ENCODE measurements around the gene ZNF609.
"Not testable (repeated sequence)": the region's sequence is repeated elsewhere in the genome, so short reads cannot be mapped to it uniquely, and the experiment has no call there.

ZNF609 gene

DNA sequence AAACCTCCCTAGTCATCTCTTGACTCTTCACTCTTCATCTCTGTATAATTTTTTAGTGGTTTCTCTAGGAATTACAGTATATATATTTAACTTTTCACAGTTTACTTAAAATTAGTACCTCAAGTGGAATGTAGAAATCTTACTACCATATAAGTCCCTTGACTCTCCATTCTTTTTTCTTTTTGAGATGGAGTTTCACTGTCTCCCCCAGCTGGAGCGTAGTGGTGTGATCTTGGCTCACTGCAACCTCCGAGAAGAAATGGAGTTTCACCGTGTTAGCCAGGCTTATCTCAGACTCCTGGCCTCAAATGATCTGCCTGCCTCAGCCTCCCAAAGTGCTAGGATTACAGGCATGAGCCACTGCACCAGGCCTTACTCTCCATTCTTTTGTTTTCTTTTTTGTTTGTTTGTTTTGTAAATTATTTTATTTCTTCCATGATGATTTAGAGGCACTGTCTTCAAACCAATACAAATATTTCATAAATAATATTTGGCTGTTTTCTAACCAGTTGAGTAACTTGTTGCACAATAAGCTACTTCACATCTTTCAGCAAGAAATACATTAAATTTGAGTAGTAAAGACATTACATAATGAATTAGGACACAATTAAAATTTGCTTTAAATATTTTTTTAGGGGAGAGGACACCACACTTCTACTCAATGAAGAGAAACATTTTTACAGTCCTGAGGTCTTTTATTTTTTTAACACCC lies 170.2 kb downstream of the ZNF609 start:
- DNase-seq, result no peak

DNA sequence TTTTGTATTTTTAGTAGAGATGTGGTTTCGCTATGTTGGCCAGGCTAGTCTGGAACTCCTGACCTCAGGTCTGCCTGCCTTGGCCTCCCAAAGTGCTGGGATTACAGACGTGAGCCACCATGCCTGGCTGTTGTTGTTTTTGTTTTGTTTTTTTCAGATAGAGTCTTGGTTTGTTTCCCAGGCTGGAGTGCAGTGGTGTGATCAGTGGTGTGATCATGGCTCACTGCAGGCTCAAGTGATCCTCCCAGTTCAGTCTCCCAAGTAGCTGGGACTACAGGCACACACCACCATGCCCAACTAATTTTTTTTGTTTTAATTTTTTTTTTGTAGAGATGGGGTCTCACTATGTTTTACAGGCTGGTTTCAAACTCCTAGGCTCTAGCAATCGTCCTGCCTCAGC lies 172.3 kb downstream of the ZNF609 start:
- not testable (repeated sequence) for DNase-seq

DNA sequence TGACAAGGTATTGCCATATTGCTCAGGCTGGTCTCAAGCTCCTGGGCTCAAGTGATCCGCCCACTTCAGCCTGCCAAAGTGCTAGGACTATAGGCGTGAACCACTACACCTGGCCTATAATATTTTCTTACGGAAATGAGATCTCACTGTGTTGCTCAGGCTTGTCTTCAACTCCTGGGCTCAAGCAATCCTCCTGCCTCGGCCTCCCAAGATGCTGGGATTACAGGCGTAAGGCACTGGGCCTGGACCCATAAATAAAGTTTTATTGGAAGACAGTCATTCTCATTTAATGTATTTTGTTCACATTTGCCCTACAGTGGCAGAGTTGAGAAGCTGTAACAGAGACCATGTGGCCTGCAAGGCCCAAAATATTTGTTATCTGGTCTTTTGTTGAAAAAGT lies 173.0 kb downstream of the ZNF609 start:
- DNase-seq, result no peak

DNA sequence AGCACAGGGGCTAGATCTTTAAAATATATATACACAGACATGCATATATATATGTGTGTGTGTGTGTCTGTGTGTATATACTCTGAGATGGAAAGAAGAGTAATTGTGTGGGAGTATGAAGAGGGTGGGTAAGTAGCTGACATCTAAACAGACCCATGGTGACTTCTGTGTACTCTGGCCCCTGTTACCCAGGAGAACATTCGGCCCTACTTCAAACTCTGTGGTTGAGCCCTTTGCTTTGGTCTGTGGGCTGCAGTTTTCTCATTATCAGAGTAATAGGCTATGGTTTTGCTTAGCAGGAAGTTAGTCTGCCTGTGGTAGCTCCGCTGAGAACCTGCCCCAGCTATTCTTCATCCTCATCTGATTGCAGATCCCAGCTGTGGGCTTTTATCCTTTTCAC lies 173.6 kb downstream of the ZNF609 start:
- DNase-seq, result no peak

DNA sequence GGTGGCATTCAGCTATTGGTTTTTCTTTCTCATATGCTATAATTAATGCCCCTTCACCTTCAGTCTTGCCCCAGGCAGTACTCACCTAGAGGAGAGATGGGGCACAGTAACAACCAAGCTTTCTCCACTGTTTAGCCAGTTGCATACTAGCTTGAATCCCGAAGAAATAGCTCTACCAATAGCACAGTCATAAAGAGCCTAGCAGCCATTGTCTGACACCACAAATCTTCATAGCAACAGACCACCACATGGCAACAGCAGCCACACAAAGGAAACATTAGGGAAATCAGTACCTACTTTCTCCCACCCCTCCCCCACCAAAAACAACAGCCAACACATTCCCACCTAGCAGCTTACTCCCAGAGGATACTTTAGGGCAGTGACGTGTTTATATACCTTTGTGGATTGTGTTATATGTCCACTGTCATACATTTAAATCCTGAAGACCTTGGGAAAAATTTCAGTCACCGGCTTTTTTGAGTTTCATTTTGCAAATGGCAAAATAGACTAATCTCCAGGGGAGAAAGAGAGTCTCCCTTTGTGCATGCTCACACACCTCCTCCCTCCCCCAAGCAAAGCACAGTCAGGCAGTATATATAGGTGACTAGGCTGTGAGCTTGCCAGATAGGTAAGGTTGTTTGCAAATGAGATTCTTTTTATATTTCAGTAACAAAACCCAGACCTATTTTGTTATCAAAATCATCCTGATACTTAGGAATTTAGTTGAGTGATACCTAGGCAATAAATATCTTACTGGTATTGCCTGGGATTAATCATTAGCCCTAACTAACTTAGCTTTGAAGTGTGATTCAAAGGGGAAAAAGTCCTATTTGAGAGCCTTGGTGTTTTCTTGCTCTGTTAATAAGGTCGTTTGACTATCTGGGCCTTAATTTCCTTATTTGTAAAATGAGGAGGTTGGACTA lies 174.5 kb downstream of the ZNF609 start:
- DNase-seq, result no peak

DNA sequence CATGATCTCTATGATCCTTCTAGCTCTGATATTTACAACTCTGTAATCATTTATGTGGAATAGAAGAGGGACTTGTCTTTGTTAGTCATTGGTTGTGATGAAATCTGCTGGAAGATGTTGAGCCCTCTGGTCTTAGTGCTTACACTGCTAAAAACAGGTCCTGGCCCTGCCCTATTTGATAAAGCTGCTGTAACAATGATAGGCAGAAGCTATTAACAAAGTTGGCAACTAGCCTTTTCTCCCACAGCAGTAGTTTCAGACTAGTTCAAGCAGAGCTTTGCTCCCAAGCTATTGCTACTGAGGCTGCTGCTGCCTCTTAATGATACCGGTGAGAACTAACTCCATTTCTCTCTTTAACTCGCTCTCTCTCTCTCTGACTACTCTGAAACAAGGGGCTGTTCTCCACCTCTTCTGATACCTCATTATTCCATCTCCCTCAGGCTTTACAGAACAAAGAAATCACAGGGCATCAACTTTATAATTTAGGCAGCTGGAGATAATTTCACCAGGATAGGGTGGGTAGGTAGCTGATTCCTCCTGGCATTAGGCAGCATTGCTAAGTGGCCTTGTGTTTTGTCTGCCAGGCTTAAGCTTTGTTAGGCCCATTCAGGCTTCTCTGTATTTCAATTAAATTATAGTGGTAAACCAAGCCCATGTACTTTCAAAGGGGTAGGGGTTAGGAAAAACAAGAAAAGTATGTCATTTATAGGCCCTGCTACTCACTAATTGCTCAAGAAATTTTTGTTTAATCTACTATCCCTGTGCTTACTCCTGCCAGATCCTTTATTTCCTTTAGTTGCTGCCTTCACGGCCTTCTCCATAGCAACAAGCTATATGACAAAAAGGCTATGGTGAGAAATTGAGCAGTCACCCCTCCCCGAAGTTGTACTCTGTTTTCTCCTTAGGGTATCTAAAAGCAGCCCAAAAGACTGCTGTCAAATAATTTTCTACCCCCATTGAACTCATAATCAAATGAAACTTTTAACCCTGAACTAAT lies 175.4 kb downstream of the ZNF609 start:
- no peak for DNase-seq

DNA sequence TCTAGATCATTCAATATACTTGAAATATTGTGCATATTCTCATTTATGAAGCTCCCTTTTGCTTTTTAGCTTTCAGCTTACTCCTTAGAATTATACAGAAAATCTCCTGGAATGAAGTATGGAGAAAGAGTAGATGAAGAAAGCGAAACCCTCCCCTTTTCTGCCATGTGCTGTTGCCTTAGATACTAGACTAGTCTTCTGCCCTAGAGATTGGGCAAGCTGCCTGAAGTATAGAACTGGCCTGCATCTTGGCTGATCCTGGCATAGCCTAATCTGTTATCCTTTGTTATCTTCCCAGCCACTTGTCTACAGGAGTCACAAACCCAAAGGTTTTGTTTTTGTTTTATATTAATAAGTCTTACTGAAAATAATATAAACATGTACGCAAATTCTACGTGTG lies 176.2 kb downstream of the ZNF609 start:
- DNase-seq, result no peak

DNA sequence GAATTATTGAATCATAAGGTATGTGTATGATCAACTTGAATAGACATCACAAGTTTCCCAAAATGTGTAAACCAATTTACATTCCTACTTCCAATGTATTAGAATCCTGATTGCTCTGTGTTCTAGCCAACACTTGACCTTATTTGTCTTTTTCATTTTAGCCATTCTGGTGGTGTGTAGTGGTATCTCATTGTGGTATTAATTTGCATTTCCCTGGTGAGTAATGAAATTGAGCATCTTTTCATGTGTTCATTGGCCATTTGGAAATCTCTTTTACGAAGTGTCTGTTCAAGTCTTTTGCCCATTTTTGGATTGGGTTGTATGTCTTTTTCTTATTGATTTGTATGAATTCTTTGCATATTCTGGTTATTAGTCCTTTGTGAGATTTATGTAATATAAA lies 177.0 kb downstream of the ZNF609 start:
- DNase-seq, result no peak

DNA sequence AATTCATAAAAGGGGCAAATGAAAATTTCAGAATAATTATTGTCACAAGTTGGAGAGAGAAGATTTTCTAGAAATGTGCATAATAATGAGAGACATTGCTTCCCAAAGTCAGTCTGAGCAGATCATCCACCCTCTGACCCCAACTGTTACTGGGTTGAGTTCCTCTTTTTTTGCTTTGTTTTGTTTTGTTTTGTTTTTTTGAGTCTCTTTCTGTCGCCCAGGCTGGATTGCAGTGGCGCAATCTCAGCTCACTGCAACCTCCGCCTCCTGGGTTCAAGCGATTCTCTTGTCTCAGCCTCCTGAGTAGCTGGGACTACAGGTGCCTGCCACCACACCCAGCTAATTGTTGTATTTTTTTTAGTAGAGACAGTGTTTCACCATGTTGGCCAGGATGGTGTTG lies 179.4 kb downstream of the ZNF609 start:
- not testable (repeated sequence) for DNase-seq

DNA sequence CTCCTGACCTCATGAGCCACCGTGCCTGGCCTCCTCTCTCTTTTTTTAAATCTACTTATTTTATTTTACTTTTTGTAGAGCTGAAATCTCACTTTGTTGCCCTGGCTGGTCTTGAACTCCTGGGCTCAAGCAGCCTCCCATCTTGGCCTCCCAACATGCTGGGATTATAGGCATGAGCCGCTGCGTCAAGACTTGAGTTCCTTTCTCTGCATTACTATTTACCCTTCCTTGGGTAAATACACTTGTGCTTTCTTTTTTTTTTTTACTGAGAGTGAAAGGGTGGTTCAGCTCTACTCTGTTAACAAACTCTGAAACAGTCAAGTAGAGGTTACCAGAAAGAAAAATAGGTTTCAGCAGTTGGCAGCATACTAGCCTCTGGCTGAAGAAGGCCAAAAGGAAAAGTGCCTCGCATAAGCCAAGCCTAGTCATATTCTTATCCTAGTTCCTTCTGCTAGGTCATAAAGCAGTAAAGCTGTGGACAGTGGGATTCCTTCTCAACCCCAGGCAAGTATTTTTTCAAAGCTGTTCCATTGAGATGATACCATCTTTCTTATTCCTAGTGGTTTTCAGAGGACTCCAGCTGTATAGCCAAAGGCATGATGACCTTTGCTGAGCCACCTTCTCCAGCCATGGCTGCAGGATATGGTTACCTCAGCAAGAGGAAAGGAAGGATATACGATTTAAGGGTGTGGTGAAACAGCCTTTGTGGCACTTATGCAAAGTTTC lies 179.9 kb downstream of the ZNF609 start:
- DNase-seq, result no peak

DNA sequence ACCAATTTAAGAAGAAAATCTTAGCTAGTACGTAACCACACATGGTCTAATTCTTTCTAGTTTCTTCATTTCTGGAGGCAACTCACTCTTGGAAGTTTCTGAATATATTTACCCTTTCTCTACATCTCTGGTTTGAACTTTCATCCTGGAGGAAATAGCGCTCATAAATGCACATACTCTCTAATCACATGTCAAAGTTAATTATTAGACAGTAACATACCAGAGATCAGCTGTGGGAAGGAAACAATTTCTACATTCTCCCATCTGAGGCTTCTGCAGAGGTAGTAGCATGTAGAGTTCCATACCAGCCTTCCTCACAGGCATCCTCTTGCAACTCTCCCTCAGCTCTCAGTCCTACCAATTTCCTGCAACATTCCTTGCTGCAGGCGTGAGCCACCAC lies 182.5 kb downstream of the ZNF609 start:
- no peak for DNase-seq

DNA sequence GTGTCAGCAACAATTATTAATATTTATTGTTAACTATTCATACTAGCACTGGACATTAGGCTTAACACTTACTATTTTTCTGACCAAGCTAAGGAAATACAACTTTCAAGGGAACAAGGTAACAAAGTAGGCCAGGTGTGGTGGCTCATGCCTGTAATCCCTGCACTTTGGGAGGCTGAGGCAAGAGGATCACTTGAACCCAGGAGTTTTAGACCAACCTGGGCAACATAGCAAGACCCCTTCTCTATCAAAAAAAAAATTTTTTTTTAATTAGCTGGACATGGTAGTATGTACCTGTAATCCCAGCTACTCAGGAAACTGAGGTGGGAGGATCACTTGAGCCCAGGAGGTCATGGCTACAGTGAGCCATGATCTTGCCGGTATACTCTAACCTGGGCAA lies 183.3 kb downstream of the ZNF609 start:
- DNase-seq, result no peak

DNA sequence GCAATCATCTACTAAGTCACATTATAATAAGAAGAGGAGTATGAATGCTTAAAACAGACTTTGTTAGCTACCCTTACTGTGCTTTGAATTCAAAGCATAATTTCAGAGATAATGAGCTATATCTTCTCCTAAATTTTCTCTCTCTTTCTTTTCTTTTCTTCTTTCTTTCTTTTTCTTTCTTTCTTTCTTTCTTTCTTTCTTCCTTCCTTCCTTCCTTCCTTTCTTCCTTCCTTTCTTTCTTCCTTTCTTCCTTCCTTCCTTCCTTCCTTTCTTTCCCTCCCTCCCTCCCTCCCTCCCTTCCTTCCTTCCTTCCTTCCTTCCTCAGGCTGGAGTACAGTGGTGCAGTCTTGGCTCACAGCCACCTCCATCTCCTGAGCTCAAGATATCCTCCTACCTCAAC lies 184.4 kb downstream of the ZNF609 start:
- not testable (repeated sequence) for DNase-seq

DNA sequence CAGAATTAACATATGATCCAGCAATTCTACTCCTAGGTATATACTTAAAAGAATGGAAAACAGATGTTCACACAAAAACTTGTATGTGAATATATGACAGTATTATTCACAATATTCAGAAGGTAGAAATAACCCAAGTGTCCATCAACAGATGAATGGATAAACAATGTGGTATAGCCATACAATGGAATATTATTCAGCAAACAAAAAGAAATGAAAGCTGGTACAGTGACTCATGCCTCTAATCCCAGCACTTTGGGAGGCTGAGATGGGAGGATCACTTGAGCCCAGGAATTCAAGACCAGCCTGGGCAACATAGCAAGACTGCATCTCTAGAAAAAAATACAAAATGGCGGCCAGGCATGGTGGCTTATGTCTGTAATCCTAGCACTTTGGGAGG lies 185.6 kb downstream of the ZNF609 start:
- DNase-seq, result no peak

DNA sequence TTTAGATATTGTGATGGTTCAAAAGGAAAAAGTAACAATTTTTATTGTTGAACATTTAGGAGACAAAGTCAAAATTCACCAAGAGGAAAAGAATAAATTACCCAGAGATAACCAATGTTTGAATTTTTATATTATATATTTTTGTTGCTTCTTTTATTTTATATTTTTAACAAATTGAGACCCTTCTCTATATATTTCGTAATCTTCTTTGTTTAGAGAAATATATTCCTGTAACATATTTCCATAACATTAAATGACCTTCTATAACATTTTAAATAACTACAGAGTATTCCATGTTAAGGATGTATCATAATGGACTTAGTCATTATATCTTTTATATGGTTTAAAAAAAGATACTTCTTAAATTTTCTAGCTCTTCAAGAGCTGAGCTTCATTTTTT lies 187.0 kb downstream of the ZNF609 start:
- DNase-seq, result no peak

DNA sequence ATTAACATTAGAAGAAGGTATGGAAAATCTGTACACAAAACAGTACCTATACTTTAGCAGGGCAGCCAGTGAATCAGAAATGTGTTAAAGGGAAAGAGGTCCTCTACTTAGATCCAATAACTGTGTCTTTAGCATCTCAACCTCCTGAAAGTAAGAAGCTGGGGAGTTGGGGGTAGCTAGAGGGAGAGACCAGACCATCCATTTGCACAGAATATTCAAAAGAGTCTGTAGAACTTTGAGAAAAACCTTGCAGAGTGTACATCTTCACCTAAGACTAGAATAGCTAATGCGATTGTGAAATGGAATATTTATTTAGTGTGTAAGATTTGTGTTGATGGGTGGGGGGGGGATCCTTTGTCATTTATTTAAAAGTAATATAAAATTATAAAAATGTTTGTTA lies 190.2 kb downstream of the ZNF609 start:
- no peak for DNase-seq

DNA sequence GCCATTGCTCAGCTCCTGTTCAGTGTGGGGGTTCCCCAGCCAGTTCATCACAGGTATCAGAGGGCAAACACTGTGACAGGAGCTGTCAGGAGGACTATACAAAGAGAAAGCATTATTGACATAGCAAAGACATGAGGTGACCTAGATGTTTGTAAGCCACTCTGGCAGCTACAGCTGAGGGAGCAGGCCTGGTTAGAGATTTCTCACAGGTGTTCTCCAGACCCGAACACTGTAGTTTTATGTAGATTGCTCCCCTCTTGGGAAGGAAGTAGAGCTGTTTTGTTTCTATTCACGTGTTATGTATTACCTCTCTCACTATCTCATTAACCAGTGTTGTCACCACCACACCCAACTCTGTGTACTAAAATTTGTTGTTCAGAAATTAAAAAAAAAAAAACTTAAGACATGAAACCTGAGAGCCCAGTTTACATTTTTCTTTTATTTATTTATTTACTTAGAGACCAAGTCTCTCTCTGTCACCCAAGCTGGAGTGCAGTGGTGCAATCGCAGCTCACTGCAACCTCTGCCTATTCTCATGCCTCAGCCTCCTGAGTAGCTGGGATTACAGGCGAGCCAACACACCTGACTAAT lies 191.3 kb downstream of the ZNF609 start:
- no peak for DNase-seq

DNA sequence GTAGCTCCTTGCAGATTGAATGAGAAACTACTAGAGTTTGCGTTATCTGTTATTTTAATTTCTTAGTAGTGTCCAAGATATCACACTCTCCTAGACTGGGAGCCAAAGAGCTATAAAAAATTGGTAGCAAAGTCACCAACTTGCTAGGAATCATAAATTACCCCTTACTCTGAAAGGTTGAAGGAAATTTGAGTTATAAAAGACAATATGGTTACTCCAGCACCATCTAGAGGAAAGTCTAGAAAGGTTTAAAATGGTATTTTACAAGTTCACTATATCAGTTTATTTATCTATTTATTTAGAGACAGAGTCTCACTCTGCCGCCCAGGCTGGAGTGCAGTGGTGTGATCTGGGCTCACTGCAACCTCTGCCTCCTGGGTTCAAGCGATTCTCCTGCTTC lies 193.4 kb downstream of the ZNF609 start:
- no peak for DNase-seq

DNA sequence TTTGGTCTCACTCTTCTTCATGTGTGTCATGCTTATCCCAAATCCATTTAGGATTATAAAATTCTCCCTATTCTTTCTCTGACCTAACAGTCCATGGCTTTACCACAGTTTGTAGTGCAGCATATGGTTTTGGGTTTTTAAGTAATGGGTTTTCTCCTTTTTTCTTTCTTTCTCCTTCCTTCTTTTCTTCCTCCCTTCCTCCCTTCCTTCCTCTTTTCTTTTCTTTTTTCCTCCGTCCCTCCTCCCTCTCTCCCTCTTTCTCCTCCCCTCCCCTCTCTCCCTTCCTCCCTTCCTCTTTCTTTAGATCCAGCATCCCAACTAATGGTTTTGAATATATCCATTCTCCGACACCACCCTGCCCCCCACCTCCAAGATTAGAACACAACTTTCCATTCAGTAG lies 196.1 kb downstream of the ZNF609 start:
- DNase-seq, result no peak

DNA sequence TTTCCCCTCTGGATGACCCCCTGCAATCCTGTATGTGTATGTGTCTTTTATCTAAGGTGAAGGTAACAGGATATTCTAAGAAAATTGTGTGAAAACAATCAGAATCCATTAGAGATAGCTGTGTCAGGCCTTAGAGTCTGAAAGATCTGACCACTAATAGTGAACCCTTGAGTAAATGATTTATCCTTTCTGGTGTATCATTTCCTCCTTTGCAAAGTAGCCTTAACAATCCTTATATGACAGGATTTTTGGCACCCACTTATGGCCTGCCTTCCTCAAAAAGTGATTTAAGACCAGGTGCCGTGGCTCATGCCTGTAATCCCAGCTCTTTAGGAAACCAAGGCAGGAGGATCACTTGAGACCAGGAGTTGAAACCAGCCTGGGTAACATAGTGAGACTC lies 204.8 kb downstream of the ZNF609 start:
- DNase-seq, result no peak

DNA sequence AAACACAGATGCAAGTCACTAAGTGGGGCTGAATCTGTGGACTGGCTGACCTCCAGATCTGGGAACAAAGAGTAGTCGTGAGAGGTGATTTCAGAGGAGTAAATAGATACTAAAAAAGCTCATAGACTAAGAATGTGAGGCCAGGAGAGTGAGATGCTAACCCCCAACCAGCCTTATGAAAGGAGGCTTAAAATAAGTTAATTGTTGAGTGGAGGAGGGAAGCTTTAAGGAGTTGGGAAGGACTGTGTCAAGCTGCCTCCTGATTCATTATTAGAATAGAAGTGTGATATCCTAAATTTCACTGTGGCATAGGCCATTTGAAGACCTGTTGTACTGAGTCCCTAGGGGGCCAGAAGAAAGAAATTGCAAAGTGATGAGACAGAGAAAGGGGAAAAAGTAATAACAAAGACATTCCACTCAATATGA lies 207.4 kb downstream of the ZNF609 start:
- no peak for DNase-seq

DNA sequence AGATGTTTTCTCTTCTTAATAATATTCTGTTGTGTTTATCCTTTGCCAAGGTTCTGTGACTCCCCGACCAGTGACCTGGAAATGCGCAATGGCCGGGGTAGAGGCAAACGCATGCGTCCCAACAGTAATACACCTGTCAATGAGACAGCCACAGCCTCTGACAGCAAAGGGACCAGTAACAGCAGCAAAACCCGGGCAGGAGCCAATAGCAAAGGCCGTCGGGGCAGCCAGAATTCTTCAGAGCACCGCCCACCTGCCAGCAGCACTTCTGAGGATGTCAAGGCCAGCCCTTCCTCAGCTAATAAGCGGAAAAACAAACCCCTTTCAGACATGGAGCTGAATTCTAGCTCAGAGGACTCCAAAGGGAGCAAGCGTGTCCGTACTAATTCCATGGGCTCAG lies 213.5 kb downstream of the ZNF609 start:
- no peak for DNase-seq
